HEK293 (cell line): ENCODE data around the gene SLC37A4.

ENCODE experiments used
- CTCF ChIA-PET: fragments of 350-600 bp; formaldehyde crosslinking; extraction: SDS; loops from one replicate; lab custom pipeline; 2021; ENCODE audit warnings: antibody characterized with exemption; lab: Yijun Ruan, JAX
- POLR2A ChIA-PET: fragments of 300-600 bp; formaldehyde crosslinking; extraction: SDS; loops from one replicate; lab custom pipeline; 2020; ENCODE audit warnings: antibody characterized with exemption, inconsistent platforms; lab: Yijun Ruan, JAX
- H3K27ac ChIP-seq: fragments of 200-500 bp; sonication (Bioruptor generic); 2 replicates; pipeline ENCODE4 v1.5.1; 2014; ENCODE audit warnings: low read depth, low read length, control low read depth, inconsistent platforms; ENCODE audit errors: extremely low read depth
- H3K36me3 ChIP-seq, 2 experiments: fragments of 200-500 bp in 1 of 2; sonication (Bioruptor generic) in 1 of 2; 1 replicate in 1 of 2; 2 replicates in 1 of 2; pipeline ENCODE4 v1.5.1; 2014 to 2017; ENCODE audit warnings: inconsistent platforms in 2 of 2, low read length in 2 of 2; ENCODE audit not compliant: control insufficient read depth in 2 of 2, insufficient read depth in 1 of 2
- H3K4me1 ChIP-seq: fragments of 200-500 bp; sonication (Bioruptor generic); 2 replicates; pipeline ENCODE4 v1.5.1; 2014; ENCODE audit warnings: mild to moderate bottlenecking, low read length, inconsistent platforms; ENCODE audit not compliant: control insufficient read depth, insufficient read depth
- H3K4me3 ChIP-seq: 2 replicates; pipeline ENCODE4 v1.5.1; 2011; ENCODE audit warnings: low read depth, mild to moderate bottlenecking, control low read depth, low read length, moderate library complexity
- H3K9me3 ChIP-seq: fragments of 200-500 bp; sonication (Bioruptor generic); 2 replicates; pipeline ENCODE4 v1.5.1; 2014; ENCODE audit warnings: low read depth, low read length, inconsistent platforms; ENCODE audit not compliant: control insufficient read depth, insufficient read depth
- BCL11A ChIP-seq: fragments of 450-650 bp; formaldehyde crosslinking; IDR thresholded peaks from 2 replicates; pipeline ENCODE4 v1.5.1; 2016; ENCODE audit warnings: low read depth, missing biosample characterization, missing genetic modification characterization
- GLIS2 ChIP-seq: fragments of 450-650 bp; formaldehyde crosslinking; IDR thresholded peaks from 2 replicates; pipeline ENCODE4 v1.5.1; 2016; ENCODE audit warnings: missing biosample characterization, missing genetic modification characterization
- KLF7 ChIP-seq: fragments of 450-650 bp; formaldehyde crosslinking; IDR thresholded peaks from 2 replicates; pipeline ENCODE4 v1.5.1; 2016; ENCODE audit warnings: missing biosample characterization, missing genetic modification characterization, borderline replicate concordance
- PRDM10 ChIP-seq: fragments of 450-650 bp; formaldehyde crosslinking; IDR thresholded peaks from 2 replicates; pipeline ENCODE4 v1.5.1; 2016; ENCODE audit warnings: missing biosample characterization, missing genetic modification characterization
- ZNF2 ChIP-seq: fragments of 450-650 bp; formaldehyde crosslinking; IDR thresholded peaks from 2 replicates; pipeline ENCODE4 v1.5.1; 2016; ENCODE audit warnings: missing biosample characterization, missing genetic modification characterization
- ZNF239 ChIP-seq: fragments of 450-650 bp; formaldehyde crosslinking; IDR thresholded peaks from 2 replicates; pipeline ENCODE4 v1.5.1; 2016; ENCODE audit warnings: missing biosample characterization, missing genetic modification characterization
- ZNF274 ChIP-seq, 2 experiments: fragments of 200-500 bp in 1 of 2; fragments of 450-650 bp in 1 of 2; sonication (Bioruptor generic) in 1 of 2; formaldehyde crosslinking in 1 of 2; IDR thresholded peaks; 2 replicates each; pipeline versions ENCODE4 v1.5.1 to v1.6.1; 2014 to 2016; ENCODE audit warnings: borderline replicate concordance in 1 of 2, inconsistent platforms in 1 of 2, low read length in 1 of 2, missing biosample characterization in 1 of 2, missing genetic modification characterization in 1 of 2
- ZNF324 ChIP-seq: fragments of 450-650 bp; formaldehyde crosslinking; IDR thresholded peaks from 2 replicates; pipeline ENCODE4 v1.5.1; 2016; ENCODE audit warnings: missing biosample characterization, missing genetic modification characterization
- ZNF335 ChIP-seq: fragments of 450-650 bp; formaldehyde crosslinking; conservative IDR thresholded peaks from 2 replicates; pipeline ENCODE4 v1.5.1; 2016; ENCODE audit warnings: missing biosample characterization, missing genetic modification characterization
- ZNF433 ChIP-seq: fragments of 450-650 bp; formaldehyde crosslinking; IDR thresholded peaks from 2 replicates; pipeline ENCODE4 v1.5.1; 2016; ENCODE audit warnings: missing biosample characterization, missing genetic modification characterization, low read depth
- ZNF501 ChIP-seq: fragments of 450-650 bp; formaldehyde crosslinking; IDR thresholded peaks from 2 replicates; pipeline ENCODE4 v1.5.1; 2016; ENCODE audit warnings: missing biosample characterization, missing genetic modification characterization
- ZNF560 ChIP-seq: fragments of 450-650 bp; formaldehyde crosslinking; IDR thresholded peaks from 2 replicates; pipeline ENCODE4 v1.5.1; 2017; ENCODE audit warnings: missing biosample characterization, missing genetic modification characterization, borderline replicate concordance
- ZNF670 ChIP-seq: fragments of 450-650 bp; formaldehyde crosslinking; IDR thresholded peaks from 2 replicates; pipeline ENCODE4 v1.5.1; 2016; ENCODE audit warnings: missing biosample characterization, missing genetic modification characterization, low read depth
- ZNF777 ChIP-seq: fragments of 450-650 bp; formaldehyde crosslinking; IDR thresholded peaks from 2 replicates; pipeline ENCODE4 v1.5.1; 2017; ENCODE audit warnings: missing biosample characterization, missing genetic modification characterization, borderline replicate concordance
- TF ChIP-seq, protein P1 (sequence below): fragments of 450-650 bp; formaldehyde crosslinking; IDR thresholded peaks from 2 replicates; pipeline ENCODE4 v1.5.1; 2016; ENCODE audit warnings: missing biosample characterization, missing genetic modification characterization
- TF ChIP-seq, protein P2 (sequence below): fragments of 450-650 bp; formaldehyde crosslinking; IDR thresholded peaks from 2 replicates; pipeline ENCODE4 v1.5.1; 2017; ENCODE audit warnings: missing biosample characterization, missing genetic modification characterization
- TF ChIP-seq, protein P3 (sequence below): fragments of 450-650 bp; formaldehyde crosslinking; IDR thresholded peaks from 2 replicates; pipeline ENCODE4 v1.5.1; 2016; ENCODE audit warnings: missing biosample characterization, missing genetic modification characterization
- TF ChIP-seq, protein P4 (sequence below): fragments of 450-650 bp; formaldehyde crosslinking; IDR thresholded peaks from 2 replicates; pipeline ENCODE4 v1.5.1; 2016; ENCODE audit warnings: missing biosample characterization, missing genetic modification characterization

The SLC37A4 gene

DNA sequence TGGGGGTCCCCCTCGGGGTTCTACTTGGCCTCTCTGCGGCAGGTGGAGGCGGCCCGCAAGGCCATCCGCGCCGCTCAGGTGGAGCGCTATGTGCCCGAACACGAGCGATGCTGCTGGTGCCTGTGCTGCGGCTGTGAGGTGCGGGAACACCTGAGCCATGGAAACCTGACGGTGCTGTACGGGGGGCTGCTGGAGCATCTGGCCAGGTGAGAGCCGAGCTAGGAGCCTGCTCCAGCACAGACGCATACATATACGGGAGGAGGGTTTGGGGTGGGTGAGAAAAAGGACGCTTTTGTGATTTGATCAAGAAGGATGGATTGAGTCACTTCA is 32.3 kb downstream of the SLC37A4 start:
- Histone ChIP-seq H3K36me3 (peaks cover 13 to 37% of the 10 kb centered on the region in 2 experiments; a peak in 2 of 3 replicates), H3K9me3 (no peaks in the 10 kb centered on the region), H3K4me1 (no peaks in the 10 kb centered on the region), H3K4me3 (peak overlapping the region; percentile 94), H3K27ac (peak overlapping the region; percentile 32; the same call in 1 of the 2 replicates)
- TF ChIP-seq ZNF777 (tag by site-specific recombination) = no peak
- TF ChIP-seq, protein P1, sequence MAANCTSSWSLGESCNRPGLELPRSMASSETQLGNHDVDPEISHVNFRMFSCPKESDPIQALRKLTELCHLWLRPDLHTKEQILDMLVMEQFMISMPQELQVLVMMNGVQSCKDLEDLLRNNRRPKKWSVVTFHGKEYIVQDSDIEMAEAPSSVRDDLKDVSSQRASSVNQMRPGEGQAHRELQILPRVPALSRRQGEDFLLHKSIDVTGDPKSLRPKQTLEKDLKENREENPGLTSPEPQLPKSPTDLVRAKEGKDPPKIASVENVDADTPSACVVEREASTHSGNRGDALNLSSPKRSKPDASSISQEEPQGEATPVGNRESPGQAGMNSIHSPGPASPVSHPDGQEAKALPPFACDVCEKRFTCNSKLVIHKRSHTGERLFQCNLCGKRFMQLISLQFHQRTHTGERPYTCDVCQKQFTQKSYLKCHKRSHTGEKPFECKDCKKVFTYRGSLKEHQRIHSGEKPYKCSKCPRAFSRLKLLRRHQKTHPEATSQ = no peak
- TF ChIP-seq ZNF670 (tag by site-specific recombination) = no peak
- no peak for TF ChIP-seq ZNF433 (tag by site-specific recombination)
- no peak for TF ChIP-seq ZNF501
- no peak for TF ChIP-seq ZNF560
- no peak for TF ChIP-seq ZNF274 (IDR thresholded peaks at IDR 0.05; ENCODE audit: low read length)
- no peak for TF ChIP-seq ZNF274 (tag by site-specific recombination; IDR thresholded peaks at IDR 0.05; ENCODE audit: borderline replicate concordance)
- TF ChIP-seq, protein P2, sequence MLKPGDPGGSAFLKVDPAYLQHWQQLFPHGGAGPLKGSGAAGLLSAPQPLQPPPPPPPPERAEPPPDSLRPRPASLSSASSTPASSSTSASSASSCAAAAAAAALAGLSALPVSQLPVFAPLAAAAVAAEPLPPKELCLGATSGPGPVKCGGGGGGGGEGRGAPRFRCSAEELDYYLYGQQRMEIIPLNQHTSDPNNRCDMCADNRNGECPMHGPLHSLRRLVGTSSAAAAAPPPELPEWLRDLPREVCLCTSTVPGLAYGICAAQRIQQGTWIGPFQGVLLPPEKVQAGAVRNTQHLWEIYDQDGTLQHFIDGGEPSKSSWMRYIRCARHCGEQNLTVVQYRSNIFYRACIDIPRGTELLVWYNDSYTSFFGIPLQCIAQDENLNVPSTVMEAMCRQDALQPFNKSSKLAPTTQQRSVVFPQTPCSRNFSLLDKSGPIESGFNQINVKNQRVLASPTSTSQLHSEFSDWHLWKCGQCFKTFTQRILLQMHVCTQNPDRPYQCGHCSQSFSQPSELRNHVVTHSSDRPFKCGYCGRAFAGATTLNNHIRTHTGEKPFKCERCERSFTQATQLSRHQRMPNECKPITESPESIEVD (tag by site-specific recombination) = no peak
- TF ChIP-seq GLIS2 (tag by site-specific recombination) = 0 out of 2 replicates have a peak, but pooled peaks have one; percentile 37
- TF ChIP-seq ZNF239 (tag by site-specific recombination) = no peak
- TF ChIP-seq, protein P3, sequence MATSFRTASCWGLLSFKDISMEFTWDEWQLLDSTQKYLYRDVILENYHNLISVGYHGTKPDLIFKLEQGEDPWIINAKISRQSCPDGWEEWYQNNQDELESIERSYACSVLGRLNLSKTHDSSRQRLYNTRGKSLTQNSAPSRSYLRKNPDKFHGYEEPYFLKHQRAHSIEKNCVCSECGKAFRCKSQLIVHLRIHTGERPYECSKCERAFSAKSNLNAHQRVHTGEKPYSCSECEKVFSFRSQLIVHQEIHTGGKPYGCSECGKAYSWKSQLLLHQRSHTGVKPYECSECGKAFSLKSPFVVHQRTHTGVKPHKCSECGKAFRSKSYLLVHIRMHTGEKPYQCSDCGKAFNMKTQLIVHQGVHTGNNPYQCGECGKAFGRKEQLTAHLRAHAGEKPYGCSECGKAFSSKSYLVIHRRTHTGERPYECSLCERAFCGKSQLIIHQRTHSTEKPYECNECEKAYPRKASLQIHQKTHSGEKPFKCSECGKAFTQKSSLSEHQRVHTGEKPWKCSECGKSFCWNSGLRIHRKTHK = no peak
- TF ChIP-seq, protein P4, sequence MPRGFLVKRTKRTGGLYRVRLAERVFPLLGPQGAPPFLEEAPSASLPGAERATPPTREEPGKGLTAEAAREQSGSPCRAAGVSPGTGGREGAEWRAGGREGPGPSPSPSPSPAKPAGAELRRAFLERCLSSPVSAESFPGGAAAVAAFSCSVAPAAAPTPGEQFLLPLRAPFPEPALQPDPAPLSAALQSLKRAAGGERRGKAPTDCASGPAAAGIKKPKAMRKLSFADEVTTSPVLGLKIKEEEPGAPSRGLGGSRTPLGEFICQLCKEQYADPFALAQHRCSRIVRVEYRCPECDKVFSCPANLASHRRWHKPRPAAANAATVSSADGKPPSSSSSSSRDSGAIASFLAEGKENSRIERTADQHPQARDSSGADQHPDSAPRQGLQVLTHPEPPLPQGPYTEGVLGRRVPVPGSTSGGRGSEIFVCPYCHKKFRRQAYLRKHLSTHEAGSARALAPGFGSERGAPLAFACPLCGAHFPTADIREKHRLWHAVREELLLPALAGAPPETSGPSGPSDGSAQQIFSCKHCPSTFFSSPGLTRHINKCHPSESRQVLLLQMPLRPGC = no peak
- no peak for TF ChIP-seq KLF7 (tag by site-specific recombination)
- 0 out of 2 replicates have a peak, but pooled peaks have one; percentile 6 for TF ChIP-seq ZNF2 (tag by site-specific recombination)
- no peak for TF ChIP-seq PRDM10 (tag by site-specific recombination)
- TF ChIP-seq ZNF335 = 0 out of 2 replicates have a peak, but pooled peaks have one; percentile 3
- TF ChIP-seq ZNF324 (tag by site-specific recombination) = no peak
- TF ChIP-seq BCL11A (tag by site-specific recombination) = no peak
- CTCF ChIA-PET = interaction anchor here (0.6 to 2.1 kb wide), 5 partner anchors 17 to 330 kb away, joined by 3 to 8 read pairs (median 3); partner anchors contain the start of genes RPS25 and TRAPPC4
- POLR2A ChIA-PET = interaction anchor here (0.9 to 1.9 kb wide), 17 partner anchors 9 to 387 kb away, joined by 3 to 15 read pairs (median 4); partner anchors contain the start of genes DDX6, HMBS, RPS25 and SLC37A4
